ENCODE results near the gene BRPF1. TPM values are rescaled to one million over a fixed set of nuclear protein-coding genes. Genes with fewer than 3 reads are reported as not detected.

The BRPF1 gene
- total RNA-seq, 1 donor from 2014 or later, result 44.6 TPM

DNA sequence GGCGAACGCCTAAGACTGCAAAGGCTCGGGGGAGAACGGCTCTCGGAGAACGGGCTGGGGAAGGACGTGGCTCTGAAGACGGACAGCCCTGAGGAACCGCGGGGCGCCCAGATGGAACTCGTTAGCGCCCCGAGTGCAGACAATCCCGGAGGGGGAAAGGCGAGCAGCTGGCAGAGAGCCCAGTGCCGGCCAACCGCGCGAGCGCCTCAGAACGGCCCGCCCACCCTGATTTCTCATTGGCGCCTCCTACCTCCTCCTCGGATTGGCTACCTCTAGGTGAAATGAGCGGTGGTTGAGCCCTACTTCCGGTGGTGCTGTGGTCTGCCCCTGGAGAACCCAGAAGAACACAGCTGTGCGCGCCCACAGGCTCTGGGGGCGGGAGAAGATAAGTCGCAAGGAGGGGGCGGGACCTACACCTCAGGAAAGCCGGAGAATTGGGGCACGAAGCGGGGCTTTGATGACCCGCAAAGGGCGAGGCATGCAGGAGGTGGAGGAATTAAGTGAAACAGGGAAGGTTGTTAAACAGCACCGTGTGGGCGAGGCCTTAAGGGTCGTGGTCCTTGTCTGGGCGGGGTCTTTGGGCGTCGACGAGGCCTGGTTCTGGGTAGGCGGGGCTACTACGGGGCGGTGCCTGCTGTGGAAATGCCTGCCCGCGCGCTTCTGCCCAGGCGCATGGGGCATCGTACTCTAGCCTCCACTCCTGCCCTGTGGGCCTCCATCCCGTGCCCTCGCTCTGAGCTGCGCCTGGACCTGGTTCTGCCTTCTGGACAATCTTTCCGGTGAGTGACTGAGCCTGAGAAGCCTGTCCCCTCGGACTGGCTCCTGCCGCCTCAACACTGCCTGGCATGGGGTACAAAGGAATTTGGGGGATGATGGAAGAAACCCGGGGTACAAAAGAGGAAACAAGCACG is 18.4 kb downstream of the BRPF1 start, which contains the start of gene OGG1:
Gene OGG1, plus strand, starts transcription at position 308 of the 911 bp plus-strand sequence. Its CDS starts 335 bp downstream, at position 643.
- Mint-ChIP-seq H3K4me1 (ENCODE audit: low read depth) (peaks cover 61% of the 10 kb centered on the region), H3K27me3 (ENCODE audit: insufficient read depth) (no peaks in the 10 kb centered on the region), H3K4me3 (peak within 1 kb of the TSS; percentile 96), H3K36me3 (ENCODE audit: low read depth) (peaks cover 49% of the 10 kb centered on the region), H3K9me3 (no peaks in the 10 kb centered on the region), H3K27ac (peak within 1 kb of the TSS; percentile 95)
- peak; percentile 96 for DNase-seq (ENCODE audit: low spot score)
- intact Hi-C loops (cut with micrococcal nuclease), result loop anchor here (1.0 to 5.0 kb wide), 12 partner anchors 19 to 353 kb away; partner anchors contain the start of genes BRPF1, CAMK1, CRELD1 and EMC3

DNA sequence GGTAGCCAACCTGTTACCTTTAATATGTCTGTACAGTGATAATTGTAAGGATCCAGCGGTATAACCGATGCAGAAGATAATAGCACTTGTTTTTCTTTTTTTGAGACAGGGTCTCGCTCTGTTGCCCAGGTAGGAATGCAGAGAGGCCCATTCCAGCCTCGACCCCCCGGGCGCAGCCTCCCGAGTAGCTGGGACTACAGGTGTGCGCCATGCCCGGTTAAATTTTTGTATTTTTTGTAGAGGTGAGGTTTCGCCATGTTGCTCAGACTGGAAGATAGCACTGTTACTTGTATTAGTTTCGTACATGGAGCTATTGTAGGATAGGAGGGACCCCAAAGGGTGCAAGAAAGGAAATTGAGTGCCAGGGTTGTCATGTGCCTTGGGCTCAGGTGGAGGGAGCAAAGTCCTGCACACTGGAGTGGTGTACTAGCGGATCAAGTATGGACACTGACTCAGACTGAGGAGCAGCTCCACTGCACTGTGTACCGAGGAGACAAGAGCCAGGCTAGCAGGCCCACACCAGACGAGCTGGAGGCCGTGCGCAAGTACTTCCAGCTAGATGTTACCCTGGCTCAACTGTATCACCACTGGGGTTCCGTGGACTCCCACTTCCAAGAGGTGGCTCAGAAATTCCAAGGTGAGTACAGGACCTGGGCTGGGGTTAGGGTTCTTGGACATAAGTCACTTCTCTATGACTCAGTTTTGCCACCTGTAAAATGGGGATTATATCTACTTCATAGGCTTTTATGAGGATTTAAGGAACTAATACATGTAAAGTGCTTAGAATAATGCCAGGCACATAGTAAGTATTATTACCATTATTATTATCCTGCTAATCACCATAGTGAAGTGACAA is 19.2 kb downstream of the BRPF1 start:
- no peaks in the 10 kb centered on the region for H3K27me3 Mint-ChIP-seq (ENCODE audit: insufficient read depth)
- H3K9me3 Mint-ChIP-seq, result no peaks in the 10 kb centered on the region
- H3K27ac Mint-ChIP-seq, result peak overlapping the region; percentile 95
- H3K4me1 Mint-ChIP-seq (ENCODE audit: low read depth), result peaks cover 63% of the 10 kb centered on the region
- peak overlapping the region; percentile 96 for H3K4me3 Mint-ChIP-seq
- no peak for DNase-seq (ENCODE audit: low spot score)
- intact Hi-C loops (cut with micrococcal nuclease), result loop anchor here (1.0 to 5.0 kb wide), 9 partner anchors 19 to 353 kb away; partner anchors contain the start of genes CAMK1, CRELD1, EMC3 and FANCD2
- H3K36me3 Mint-ChIP-seq (ENCODE audit: low read depth), result peaks cover 46% of the 10 kb centered on the region

DNA sequence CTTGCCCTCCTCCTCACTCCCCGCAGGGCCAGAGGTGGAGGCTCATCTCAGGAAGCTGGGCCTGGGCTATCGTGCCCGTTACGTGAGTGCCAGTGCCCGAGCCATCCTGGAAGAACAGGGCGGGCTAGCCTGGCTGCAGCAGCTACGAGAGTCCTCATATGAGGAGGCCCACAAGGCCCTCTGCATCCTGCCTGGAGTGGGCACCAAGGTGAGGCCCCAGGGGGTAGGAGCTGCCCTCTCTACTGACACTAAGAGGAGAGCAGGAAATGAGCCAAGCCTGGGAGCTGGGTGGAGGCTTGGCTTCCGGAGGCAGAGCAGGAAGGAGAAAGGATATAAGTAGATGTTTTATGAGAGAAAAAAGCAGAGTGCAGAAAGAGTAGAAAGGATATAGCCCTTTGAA is 23.1 kb downstream of the BRPF1 start:
- H3K4me3 Mint-ChIP-seq, result peak overlapping the region; percentile 37

DNA sequence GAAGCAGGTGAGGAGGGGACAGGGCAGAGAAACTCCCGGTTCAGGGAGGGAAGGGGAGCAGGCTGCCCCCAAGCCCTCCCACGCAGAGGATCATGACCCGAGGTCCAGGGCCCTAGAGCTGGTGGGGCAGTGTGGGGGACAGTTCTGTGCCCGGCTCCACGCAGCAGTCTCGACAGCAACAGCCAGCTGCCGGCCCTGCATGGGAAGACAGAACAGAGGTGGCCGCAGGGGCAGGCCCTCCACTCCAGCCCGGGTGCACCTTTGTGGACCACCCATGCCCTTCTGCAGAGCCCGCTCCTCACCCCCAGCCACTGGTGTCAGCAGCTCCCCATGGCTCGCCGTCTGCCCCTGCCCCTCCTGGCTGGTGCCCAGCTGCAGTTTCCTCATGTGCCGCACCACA is 25.9 kb downstream of the BRPF1 start:
- Mint-ChIP-seq H3K27me3 (ENCODE audit: insufficient read depth) (no peaks in the 10 kb centered on the region), H3K27ac (no peak overlapping the region), H3K4me1 (ENCODE audit: low read depth) (peaks cover 17% of the 10 kb centered on the region), H3K4me3 (no peak overlapping the region), H3K36me3 (ENCODE audit: low read depth) (peaks cover 59% of the 10 kb centered on the region), H3K9me3 (no peaks in the 10 kb centered on the region)
- intact Hi-C loops (cut with micrococcal nuclease), result no loop called here
- no peak for DNase-seq (ENCODE audit: low spot score)

More for the DNA sequence above, 23.1 kb downstream of the BRPF1 start:
- H3K9me3 Mint-ChIP-seq, result no peaks in the 10 kb centered on the region
- DNase-seq (ENCODE audit: low spot score), result no peak
- H3K36me3 Mint-ChIP-seq (ENCODE audit: low read depth), result peaks cover 47% of the 10 kb centered on the region
- intact Hi-C loops (cut with micrococcal nuclease), result loop anchor here (5.0 kb wide), 1 partner anchor 233 kb away; the partner anchor contains the start of gene EMC3
- H3K4me1 Mint-ChIP-seq (ENCODE audit: low read depth), result peaks cover 42% of the 10 kb centered on the region
- no peaks in the 10 kb centered on the region for H3K27me3 Mint-ChIP-seq (ENCODE audit: insufficient read depth)
- H3K27ac Mint-ChIP-seq, result peak overlapping the region; percentile 46

DNA sequence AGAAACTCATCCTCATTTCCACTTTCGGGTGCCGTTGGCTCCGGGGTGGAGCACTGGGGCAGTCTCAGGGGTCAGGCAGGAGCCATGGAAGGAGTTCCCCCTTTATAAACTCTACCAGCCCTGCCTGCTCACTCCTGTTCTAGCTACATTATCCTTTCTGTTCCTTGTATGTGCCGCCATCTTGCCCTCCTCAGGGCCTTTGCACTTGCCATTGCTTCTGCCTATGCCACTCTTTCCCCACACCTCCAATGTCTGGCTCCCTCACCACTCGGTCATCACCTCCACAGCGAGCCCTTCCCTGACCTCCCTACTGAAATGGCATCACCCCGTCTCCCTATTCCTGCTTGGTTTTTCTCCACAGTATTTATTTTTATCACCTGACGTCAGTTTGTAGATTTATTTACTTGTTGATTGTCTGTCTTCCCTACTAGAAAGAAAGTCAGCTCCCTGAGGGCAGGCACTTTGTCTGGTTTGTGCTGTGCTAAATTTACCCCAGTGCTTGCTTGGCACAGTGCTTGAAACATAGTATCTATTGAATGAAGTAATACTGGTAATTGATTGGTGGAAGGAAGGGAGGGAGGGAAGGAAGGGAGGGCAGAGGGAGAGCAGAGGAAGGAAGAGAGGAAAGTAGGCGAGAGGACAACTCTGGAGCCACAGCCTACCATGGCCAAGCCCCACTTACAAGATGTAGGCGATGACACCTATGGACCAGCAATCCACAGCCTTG is 29.4 kb downstream of the BRPF1 start:
- DNase-seq (ENCODE audit: low spot score), result no peak
- Mint-ChIP-seq H3K9me3 (no peaks in the 10 kb centered on the region), H3K27ac (no peak overlapping the region), H3K27me3 (ENCODE audit: insufficient read depth) (no peaks in the 10 kb centered on the region), H3K4me3 (no peak overlapping the region), H3K36me3 (ENCODE audit: low read depth) (peaks cover 54% of the 10 kb centered on the region), H3K4me1 (ENCODE audit: low read depth) (no peaks in the 10 kb centered on the region)
- intact Hi-C loops (cut with micrococcal nuclease), result no loop called here

DNA sequence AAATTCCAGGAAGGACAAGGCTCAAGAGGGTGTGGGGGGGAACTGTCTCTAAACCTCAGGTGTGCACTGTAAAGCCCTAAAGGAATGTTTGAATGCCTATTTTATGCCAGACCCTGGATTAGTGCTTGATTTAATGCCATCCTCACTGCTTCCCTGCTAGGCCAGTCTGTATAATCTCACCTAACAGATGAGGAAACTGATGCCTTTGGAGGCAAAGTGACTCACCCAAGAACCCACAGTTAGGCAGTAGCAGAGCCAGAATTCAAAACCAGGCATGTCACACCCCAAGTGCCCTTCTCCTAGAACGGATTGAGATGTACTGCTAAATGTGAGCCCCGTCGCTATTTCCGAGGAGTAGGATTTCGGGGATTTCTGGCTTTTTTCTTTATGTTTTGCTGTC is 30.4 kb downstream of the BRPF1 start:
- peaks cover 46% of the 10 kb centered on the region for H3K36me3 Mint-ChIP-seq (ENCODE audit: low read depth)
- H3K9me3 Mint-ChIP-seq, result no peaks in the 10 kb centered on the region
- no peak overlapping the region for H3K27ac Mint-ChIP-seq
- intact Hi-C loops (cut with micrococcal nuclease), result no loop called here
- no peaks in the 10 kb centered on the region for H3K27me3 Mint-ChIP-seq (ENCODE audit: insufficient read depth)
- H3K4me1 Mint-ChIP-seq (ENCODE audit: low read depth), result peaks cover under 1% of the 10 kb centered on the region
- no peak for DNase-seq (ENCODE audit: low spot score)
- H3K4me3 Mint-ChIP-seq, result no peak overlapping the region

DNA sequence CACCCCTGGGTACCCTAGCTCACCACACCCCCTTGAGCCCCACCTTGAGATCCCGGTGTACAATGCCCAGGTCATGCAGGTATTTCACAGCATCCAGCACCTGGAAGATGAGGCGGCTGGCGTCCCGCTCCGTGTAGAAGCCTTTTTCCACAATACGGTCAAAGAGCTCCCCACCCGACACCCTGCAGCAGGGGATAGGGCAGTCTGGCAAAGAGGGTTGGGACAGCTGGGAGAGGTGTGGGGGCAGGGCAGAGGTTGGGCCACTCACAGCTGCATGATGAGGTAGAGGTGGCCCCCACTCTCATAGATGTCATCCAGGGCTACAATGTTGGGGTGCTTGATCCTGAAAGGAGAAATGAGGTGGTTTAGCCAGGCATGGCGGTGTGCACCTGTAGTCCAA is 31.3 kb downstream of the BRPF1 start:
- Mint-ChIP-seq H3K4me3 (no peak overlapping the region), H3K36me3 (ENCODE audit: low read depth) (peaks cover 42% of the 10 kb centered on the region), H3K27ac (no peak overlapping the region), H3K27me3 (ENCODE audit: insufficient read depth) (no peaks in the 10 kb centered on the region), H3K4me1 (ENCODE audit: low read depth) (peaks cover 10% of the 10 kb centered on the region), H3K9me3 (no peaks in the 10 kb centered on the region)
- intact Hi-C loops (cut with micrococcal nuclease), result no loop called here
- DNase-seq (ENCODE audit: low spot score), result no peak

DNA sequence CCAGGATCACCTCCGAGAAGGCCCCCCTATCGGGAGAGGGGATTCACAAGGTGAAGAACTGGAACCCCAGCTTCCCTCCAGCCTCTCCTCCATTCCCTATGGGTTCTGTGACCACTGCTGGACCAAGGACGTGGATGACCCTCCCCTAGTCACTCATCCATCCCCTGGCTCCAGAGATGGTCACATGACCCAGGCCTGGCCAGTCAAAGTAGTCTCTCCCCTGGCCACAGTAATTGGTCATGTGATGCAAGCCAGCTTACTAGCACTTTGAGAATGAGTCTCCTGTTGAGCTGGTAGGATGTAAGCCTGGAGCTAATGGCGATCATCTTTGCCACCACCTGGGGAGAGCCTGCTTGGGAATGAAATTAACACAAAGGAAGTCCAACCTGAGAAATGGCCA is 34.3 kb downstream of the BRPF1 start:
- H3K4me1 Mint-ChIP-seq (ENCODE audit: low read depth), result peaks cover 30% of the 10 kb centered on the region
- peaks cover under 1% of the 10 kb centered on the region for H3K27me3 Mint-ChIP-seq (ENCODE audit: insufficient read depth)
- DNase-seq (ENCODE audit: low spot score), result no peak
- H3K27ac Mint-ChIP-seq, result no peak overlapping the region
- no peaks in the 10 kb centered on the region for H3K9me3 Mint-ChIP-seq
- intact Hi-C loops (cut with micrococcal nuclease), result no loop called here
- peaks cover 25% of the 10 kb centered on the region for H3K36me3 Mint-ChIP-seq (ENCODE audit: low read depth)
- H3K4me3 Mint-ChIP-seq, result no peak overlapping the region

DNA sequence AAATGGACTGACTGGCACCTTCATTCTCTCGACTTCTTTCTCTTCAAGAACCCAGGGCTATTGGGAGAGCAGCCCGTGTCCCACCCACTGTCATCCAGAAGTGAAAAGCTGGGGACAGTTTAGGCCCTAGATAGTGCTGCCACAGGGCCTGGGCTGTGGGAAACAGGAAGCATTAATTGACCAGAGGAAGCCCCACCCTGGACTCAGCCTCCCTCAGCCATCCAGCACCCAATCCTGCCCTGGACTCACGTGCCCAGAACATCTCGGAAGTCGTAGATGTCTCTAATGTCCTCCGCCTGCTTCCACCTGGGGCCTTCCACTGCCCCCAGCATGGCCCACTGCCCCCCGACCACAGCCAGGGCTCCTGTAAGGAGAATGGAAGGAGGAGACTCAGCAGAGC is 35.9 kb downstream of the BRPF1 start:
- intact Hi-C loops (cut with micrococcal nuclease), result no loop called here
- Mint-ChIP-seq H3K36me3 (ENCODE audit: low read depth) (peaks cover 13% of the 10 kb centered on the region), H3K27me3 (ENCODE audit: insufficient read depth) (peaks cover 2% of the 10 kb centered on the region), H3K4me3 (peak overlapping the region; percentile 29), H3K9me3 (no peaks in the 10 kb centered on the region), H3K4me1 (ENCODE audit: low read depth) (peaks cover 30% of the 10 kb centered on the region), H3K27ac (no peak overlapping the region)
- no peak for DNase-seq (ENCODE audit: low spot score)

DNA sequence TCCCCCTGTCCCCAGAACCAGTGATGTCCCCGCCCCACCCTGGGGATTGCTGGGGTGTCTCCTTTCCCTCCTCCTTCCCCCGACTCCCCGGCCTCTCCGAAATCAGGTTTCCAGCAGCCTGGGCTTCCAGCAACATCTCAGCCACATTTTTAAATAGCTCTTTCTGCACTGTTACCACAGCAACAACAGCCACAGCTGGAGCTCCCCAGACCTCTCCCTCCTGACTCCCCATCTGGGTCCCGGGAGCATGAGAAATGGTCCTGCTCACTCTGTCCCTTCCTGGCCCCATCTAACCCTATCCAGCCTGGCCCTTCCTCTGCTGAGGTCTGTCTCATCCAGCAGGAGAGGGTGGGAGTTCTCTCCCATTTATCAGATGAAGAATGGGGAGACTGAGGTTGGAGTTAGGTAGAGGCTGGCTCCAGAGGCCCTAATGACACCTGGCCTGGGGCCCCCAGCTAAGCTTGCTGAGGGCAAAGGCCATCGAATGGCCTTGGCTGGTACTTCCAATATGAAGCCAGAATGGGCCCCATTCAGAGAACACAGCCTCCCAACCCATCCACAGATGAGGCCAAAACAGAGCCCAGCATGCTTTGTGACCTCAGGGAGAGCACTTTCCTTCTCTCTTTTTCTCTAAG is 36.7 kb downstream of the BRPF1 start:
- no peak for DNase-seq (ENCODE audit: low spot score)
- Mint-ChIP-seq H3K27me3 (ENCODE audit: insufficient read depth) (peaks cover 2% of the 10 kb centered on the region), H3K9me3 (no peaks in the 10 kb centered on the region), H3K4me3 (peak overlapping the region; percentile 80), H3K27ac (no peak overlapping the region), H3K36me3 (ENCODE audit: low read depth) (peaks cover 15% of the 10 kb centered on the region), H3K4me1 (ENCODE audit: low read depth) (peaks cover 30% of the 10 kb centered on the region)
- intact Hi-C loops (cut with micrococcal nuclease), result loop anchor here (2.0 kb wide), 1 partner anchor 19 kb away; no protein-coding TSS in a partner anchor

DNA sequence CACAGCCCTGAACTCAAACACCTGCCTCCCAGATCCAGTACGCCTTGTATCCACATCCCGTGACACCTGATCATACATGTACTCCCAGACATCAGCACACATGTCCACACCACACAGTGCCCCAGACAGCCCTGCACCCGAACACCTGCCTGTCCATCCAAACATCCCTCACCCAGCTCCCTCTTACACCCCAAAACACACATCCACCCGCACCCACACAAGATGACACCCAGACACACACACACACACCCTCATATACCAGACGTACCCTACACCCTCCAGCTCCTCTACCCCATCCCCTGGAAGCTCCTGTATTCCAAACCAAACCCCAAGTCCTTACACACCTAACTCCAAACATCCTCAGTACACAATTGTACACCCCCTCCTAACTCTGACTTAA is 37.5 kb downstream of the BRPF1 start:
- Mint-ChIP-seq H3K36me3 (ENCODE audit: low read depth) (peaks cover 13% of the 10 kb centered on the region), H3K27me3 (ENCODE audit: insufficient read depth) (peaks cover 2% of the 10 kb centered on the region)
- intact Hi-C loops (cut with micrococcal nuclease), result loop anchor here (1.0 to 2.0 kb wide), 3 partner anchors 9 to 19 kb away; no protein-coding TSS in a partner anchor

More for the DNA sequence above, 37.5 kb downstream of the BRPF1 start:
- peaks cover 30% of the 10 kb centered on the region for H3K4me1 Mint-ChIP-seq (ENCODE audit: low read depth)
- no peak for DNase-seq (ENCODE audit: low spot score)
- no peaks in the 10 kb centered on the region for H3K9me3 Mint-ChIP-seq
- H3K4me3 Mint-ChIP-seq, result peak overlapping the region; percentile 80
- peak overlapping the region; percentile 57 for H3K27ac Mint-ChIP-seq

Measured in activated T-helper 1 cell treated with anti-CD3 and anti-CD28 coated beads, Interleukin-12 subunit alpha, Interleukin-12 subunit beta, Interleukin-2, Interleukin-4 antibody, amounts not matched to agents 30 ng/mL and 10 ng/mL and 1 ng/mL, durations not matched to agents 14 hours and 24 hours and 36 hours (primary cell).